ENCODE results near the gene TRIM63. TPM values are rescaled to one million over a fixed set of nuclear protein-coding genes. Genes with fewer than 3 reads are reported as not detected.

The TRIM63 gene
- total and polyA plus RNA-seq, 9 of the 15 experiments (the other 6 are each of a cell fraction or from before 2014, with no cell fraction given): 0.08 to 0.57 (median 0.36) TPM

DNA sequence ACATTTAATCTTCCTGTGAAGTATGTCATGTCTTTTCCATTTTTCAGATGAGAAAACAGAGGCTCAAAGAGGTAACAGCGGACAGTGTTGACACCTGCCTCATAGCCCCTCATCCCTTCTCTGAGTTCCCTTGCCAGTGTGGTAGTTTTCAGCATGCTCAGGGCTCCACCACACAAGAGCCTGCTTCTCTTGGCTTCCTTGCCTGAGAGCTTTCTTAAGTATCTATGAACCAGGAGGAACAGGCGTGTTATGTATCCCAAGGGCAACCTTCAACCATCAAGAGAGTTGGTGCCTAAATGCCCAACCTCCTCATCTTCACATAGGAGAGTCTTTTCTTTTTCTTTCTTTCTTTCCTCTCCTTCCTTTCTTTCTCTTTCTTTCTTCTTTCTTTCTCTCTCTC is 63.7 kb downstream of the TRIM63 start:
- no TSS peak for BruUV-seq (replicated peaks)
- ChIA-PET CTCF (ENCODE audit: low intra/inter-chr PET ratio) (no interaction called here), POLR2A (interaction anchor here (0.5 to 2.5 kb wide), 6 partner anchors 12 to 181 kb away, joined by 3 to 11 read pairs (median 8); no protein-coding TSS in a partner anchor)
- TF ChIP-seq LEF1 (IDR thresholded peaks at IDR 0.05): no peak
- TF ChIP-seq, protein P1, sequence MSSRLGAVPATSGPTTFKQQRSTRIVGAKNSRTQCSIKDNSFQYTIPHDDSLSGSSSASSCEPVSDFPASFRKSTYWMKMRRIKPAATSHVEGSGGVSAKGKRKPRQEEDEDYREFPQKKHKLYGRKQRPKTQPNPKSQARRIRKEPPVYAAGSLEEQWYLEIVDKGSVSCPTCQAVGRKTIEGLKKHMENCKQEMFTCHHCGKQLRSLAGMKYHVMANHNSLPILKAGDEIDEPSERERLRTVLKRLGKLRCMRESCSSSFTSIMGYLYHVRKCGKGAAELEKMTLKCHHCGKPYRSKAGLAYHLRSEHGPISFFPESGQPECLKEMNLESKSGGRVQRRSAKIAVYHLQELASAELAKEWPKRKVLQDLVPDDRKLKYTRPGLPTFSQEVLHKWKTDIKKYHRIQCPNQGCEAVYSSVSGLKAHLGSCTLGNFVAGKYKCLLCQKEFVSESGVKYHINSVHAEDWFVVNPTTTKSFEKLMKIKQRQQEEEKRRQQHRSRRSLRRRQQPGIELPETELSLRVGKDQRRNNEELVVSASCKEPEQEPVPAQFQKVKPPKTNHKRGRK (tag; IDR thresholded peaks at IDR 0.05): peak; percentile 75
- no peak overlapping the region for H2AFZ ChIP-seq (ENCODE audit: low read depth, low read length)
- no peaks in the 10 kb centered on the region for H3K9me3 ChIP-seq (replicated peaks; ENCODE audit: control insufficient read depth, insufficient read depth, low read depth, low read length)
- no peak overlapping the region for H3K4me3 ChIP-seq
- H3K9ac ChIP-seq (ENCODE audit: insufficient read depth in 1 of 2, low read depth in 2 of 2, low read length in 2 of 2): no peak overlapping the region
- H3K9me1 ChIP-seq (ENCODE audit: control insufficient read depth, insufficient read depth, low read length): no peaks in the 10 kb centered on the region
- H3K4me1 ChIP-seq (replicated peaks in 1 of 2; ENCODE audit: control insufficient read depth in 2 of 2, insufficient read depth in 2 of 2, low read length in 2 of 2): peaks cover 24 to 30% of the 10 kb centered on the region in 2 experiments; a peak in 4 of 5 replicates
- WGBS (ENCODE audit: insufficient coverage, low coverage, missing lambda C conversion rate): 69% methylated on average over 2 of the region's 2 CpGs
- no peaks in the 10 kb centered on the region for H3K79me2 ChIP-seq (ENCODE audit: control insufficient read depth, insufficient read depth, low read length)
- intact Hi-C loops (cut with micrococcal nuclease): no loop called here
- DNase-seq (ENCODE audit: extremely low read depth in 1 of 4, low spot score in 3 of 4): no peak
- H3K27me3 ChIP-seq (ENCODE audit: control insufficient read depth in 2 of 2, insufficient read depth in 2 of 2, low read length in 2 of 2): no peaks in the 10 kb centered on the region
- no peak overlapping the region for H3K4me2 ChIP-seq (ENCODE audit: insufficient read depth, low read length)
- ATAC-seq: no peak
- no peaks in the 10 kb centered on the region for H4K20me1 ChIP-seq (replicated peaks; ENCODE audit: control insufficient read depth, insufficient read depth, low read length)
- H3K27ac ChIP-seq (ENCODE audit: extremely low read depth, low read depth, low read length): no peak overlapping the region
- H3K36me3 ChIP-seq (ENCODE audit: control insufficient read depth, insufficient read depth, low read length): no peaks in the 10 kb centered on the region
- FAIRE-seq: no peak
- in situ Hi-C loops (cut with MboI): loop anchor here (10.0 kb wide), 1 partner anchor 389 kb away; the partner anchor contains the start of gene MAN1C1

DNA sequence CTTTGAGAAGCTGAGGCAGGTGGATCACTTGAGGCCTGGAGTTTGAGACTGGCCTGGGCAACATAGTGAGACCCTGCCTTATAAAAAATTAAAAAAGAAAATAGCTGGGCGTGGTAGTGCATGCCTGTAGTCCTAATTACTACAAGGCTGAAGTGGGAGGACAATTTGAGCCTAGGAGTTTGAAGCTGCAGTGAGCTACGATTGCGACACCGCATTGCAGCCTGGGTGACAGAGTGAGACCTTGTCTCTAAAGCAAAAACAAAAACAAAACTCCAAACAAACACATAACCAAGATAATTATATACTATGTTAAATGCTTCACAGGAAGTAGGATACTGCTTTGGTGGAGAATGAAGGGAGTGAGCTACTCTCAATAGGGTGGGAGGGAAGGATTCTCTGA is 64.2 kb downstream of the TRIM63 start:
- ATAC-seq (no peak), FAIRE-seq (no peak)
- TF ChIP-seq ZNF121 (CRISPR knock-in tag; conservative IDR thresholded peaks at IDR 0.05) (peak; percentile 33; the same call in 1 of the 2 replicates), PCBP2 (IDR thresholded peaks at IDR 0.05; ENCODE audit: low read depth, low read length, poor library complexity, severe bottlenecking) (no peak), EP400 (IDR thresholded peaks at IDR 0.05) (no peak), GTF2E2 (tag; IDR thresholded peaks at IDR 0.05) (no peak), PML (IDR thresholded peaks at IDR 0.05; ENCODE audit: low read length) (no peak), CEBPB (tag; IDR thresholded peaks at IDR 0.05) (peak; percentile 98), CEBPG (CRISPR knock-in tag; IDR thresholded peaks at IDR 0.05) (peak; percentile 56; the same call in 1 of the 2 replicates), CEBPG (tag; conservative IDR thresholded peaks at IDR 0.05 in 1 of 2, IDR thresholded peaks at IDR 0.05 in 1 of 2) (peak; percentile 92 to 93)
- TF ChIP-seq, protein P2, sequence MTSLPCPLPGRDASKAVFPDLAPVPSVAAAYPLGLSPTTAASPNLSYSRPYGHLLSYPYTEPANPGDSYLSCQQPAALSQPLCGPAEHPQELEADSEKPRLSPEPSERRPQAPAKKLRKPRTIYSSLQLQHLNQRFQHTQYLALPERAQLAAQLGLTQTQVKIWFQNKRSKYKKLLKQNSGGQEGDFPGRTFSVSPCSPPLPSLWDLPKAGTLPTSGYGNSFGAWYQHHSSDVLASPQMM (CRISPR knock-in tag; IDR thresholded peaks at IDR 0.05): no peak
- TF ChIP-seq, protein P3, sequence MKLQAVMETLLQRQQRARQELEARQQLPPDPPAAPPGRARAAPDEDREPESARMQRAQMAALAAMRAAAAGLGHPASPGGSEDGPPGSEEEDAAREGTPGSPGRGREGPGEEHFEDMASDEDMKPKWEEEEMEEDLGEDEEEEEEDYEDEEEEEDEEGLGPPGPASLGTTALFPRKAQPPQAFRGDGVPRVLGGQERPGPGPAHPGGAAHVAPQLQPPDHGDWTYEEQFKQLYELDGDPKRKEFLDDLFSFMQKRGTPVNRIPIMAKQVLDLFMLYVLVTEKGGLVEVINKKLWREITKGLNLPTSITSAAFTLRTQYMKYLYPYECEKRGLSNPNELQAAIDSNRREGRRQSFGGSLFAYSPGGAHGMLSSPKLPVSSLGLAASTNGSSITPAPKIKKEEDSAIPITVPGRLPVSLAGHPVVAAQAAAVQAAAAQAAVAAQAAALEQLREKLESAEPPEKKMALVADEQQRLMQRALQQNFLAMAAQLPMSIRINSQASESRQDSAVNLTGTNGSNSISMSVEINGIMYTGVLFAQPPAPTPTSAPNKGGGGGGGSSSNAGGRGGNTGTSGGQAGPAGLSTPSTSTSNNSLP (IDR thresholded peaks at IDR 0.05; ENCODE audit: borderline replicate concordance, low read depth, low read length): no peak

More for the DNA sequence above, 64.2 kb downstream of the TRIM63 start:
- Histone ChIP-seq H3K4me3 (no peak overlapping the region), H4K20me1 (replicated peaks; ENCODE audit: control insufficient read depth, insufficient read depth, low read length) (no peaks in the 10 kb centered on the region), H3K4me1 (replicated peaks in 1 of 2; ENCODE audit: control insufficient read depth in 2 of 2, insufficient read depth in 2 of 2, low read length in 2 of 2) (peaks cover 29 to 34% of the 10 kb centered on the region in 2 experiments; a peak in 4 of 5 replicates), H3K27ac (ENCODE audit: extremely low read depth, low read depth, low read length) (no peak overlapping the region), H3K9me3 (replicated peaks; ENCODE audit: control insufficient read depth, insufficient read depth, low read depth, low read length) (no peaks in the 10 kb centered on the region), H3K27me3 (ENCODE audit: control insufficient read depth in 2 of 2, insufficient read depth in 2 of 2, low read length in 2 of 2) (no peaks in the 10 kb centered on the region), H3K9me1 (ENCODE audit: control insufficient read depth, insufficient read depth, low read length) (no peaks in the 10 kb centered on the region), H3K36me3 (ENCODE audit: control insufficient read depth, insufficient read depth, low read length) (no peaks in the 10 kb centered on the region), H3K9ac (ENCODE audit: insufficient read depth in 1 of 2, low read depth in 2 of 2, low read length in 2 of 2) (no peak overlapping the region), H3K79me2 (ENCODE audit: control insufficient read depth, insufficient read depth, low read length) (no peaks in the 10 kb centered on the region), H3K4me2 (ENCODE audit: insufficient read depth, low read length) (no peak overlapping the region), H2AFZ (ENCODE audit: low read depth, low read length) (no peak overlapping the region)
- intact Hi-C loops (cut with micrococcal nuclease) (no loop called here), in situ Hi-C loops (cut with MboI) (loop anchor here (10.0 kb wide), 1 partner anchor 388 kb away; the partner anchor contains the start of gene MAN1C1)
- no TSS peak for BruUV-seq (replicated peaks)
- WGBS (ENCODE audit: insufficient coverage, low coverage, missing lambda C conversion rate): 71% methylated on average over 4 of the region's 4 CpGs
- ChIA-PET POLR2A (interaction anchor here (0.5 to 2.5 kb wide), 6 partner anchors 12 to 181 kb away, joined by 3 to 11 read pairs (median 8); no protein-coding TSS in a partner anchor), CTCF (ENCODE audit: low intra/inter-chr PET ratio) (no interaction called here)
- DNase-seq (ENCODE audit: extremely low read depth in 1 of 4, low spot score in 3 of 4): no peak
